Mammary epithelial cell (primary cell): ENCODE data around the gene RPL39L.

ENCODE experiments used
- CTCF ChIP-seq, 2 donors: IDR thresholded peaks in 1 of 2; conservative IDR thresholded peaks in 1 of 2; 2 replicates each; pipeline ENCODE4 v1.5.1; 2011 to 2012; ENCODE audit warnings: inconsistent platforms in 2 of 2, low read length in 2 of 2, mild to moderate bottlenecking in 2 of 2, control low read depth in 1 of 2, low read depth in 1 of 2; ENCODE audit not compliant: insufficient read depth in 1 of 2; ENCODE audit errors: extremely low read depth in 1 of 2
- EZH2 ChIP-seq: IDR thresholded peaks from 2 replicates; pipeline ENCODE4 v1.6.1; 2012; ENCODE audit warnings: low read length, inconsistent platforms, borderline replicate concordance

DNA sequence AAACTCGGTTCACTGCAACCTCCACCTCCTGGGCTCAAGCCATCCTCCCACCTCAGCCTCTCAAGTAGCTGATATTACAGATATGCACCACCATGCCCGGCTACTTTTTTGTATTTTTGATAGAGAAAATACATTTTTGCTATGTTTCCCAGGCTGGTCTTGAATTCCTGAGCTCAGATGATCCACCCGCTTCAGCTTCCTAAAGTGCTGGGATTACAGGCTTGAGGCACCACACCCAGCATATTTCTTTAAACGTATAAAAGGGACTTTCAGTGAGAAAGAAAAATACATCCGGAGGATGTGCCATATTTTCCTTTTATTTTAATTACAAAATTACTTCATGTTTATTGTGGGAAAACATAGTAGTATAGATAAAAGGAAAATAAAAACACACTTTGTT lies 55.2 kb downstream of the RPL39L start:
- TF ChIP-seq CTCF (conservative IDR thresholded peaks at IDR 0.05 in 1 of 2, IDR thresholded peaks at IDR 0.05 in 1 of 2; ENCODE audit: extremely low read depth in 1 of 2, insufficient read depth in 1 of 2, low read depth in 1 of 2, low read length in 2 of 2), result no peak
- TF ChIP-seq EZH2, result no peak
